Calu3 (cell line): ENCODE data around the gene MADCAM1. TPM values are rescaled to one million over a fixed set of nuclear protein-coding genes. Genes with fewer than 3 reads are reported as not detected.

Source experiments
- BruUV-seq: library from RNA; stranded (reverse); fragments of 400-500 nt; replicated peaks from 2 replicates; lab custom pipeline; 2021; lab: Mats Ljungman, UMichigan
- CTCF ChIA-PET: fragments of 300-600 bp; sonication (Branson Sonifier 250); formaldehyde crosslinking; loops from one replicate; lab custom pipeline; 2022; ENCODE audit warnings: antibody characterized with exemption; lab: Charles Lee
- DNase-seq: peaks from one replicate; pipeline ENCODE4 v3.0.0; 2022
- H3K27ac Mint-ChIP-seq: one replicate; pipeline ENCODE4 v1.8.0; 2022; ENCODE audit warnings: mixed read lengths; ENCODE audit not compliant: unreplicated experiment
- H3K27me3 Mint-ChIP-seq: one replicate; pipeline ENCODE4 v1.8.0; 2022; ENCODE audit warnings: mixed read lengths; ENCODE audit not compliant: unreplicated experiment
- H3K36me3 Mint-ChIP-seq: one replicate; pipeline ENCODE4 v1.8.0; 2022; ENCODE audit warnings: mild to moderate bottlenecking, moderate library complexity, mixed read lengths; ENCODE audit not compliant: insufficient read depth, unreplicated experiment
- H3K4me1 Mint-ChIP-seq: one replicate; pipeline ENCODE4 v1.8.0; 2022; ENCODE audit warnings: mild to moderate bottlenecking, low read depth, mixed read lengths; ENCODE audit not compliant: unreplicated experiment
- H3K4me3 Mint-ChIP-seq: one replicate; pipeline ENCODE4 v1.8.0; 2022; ENCODE audit warnings: mild to moderate bottlenecking, low read depth, moderate library complexity, mixed read lengths; ENCODE audit not compliant: unreplicated experiment
- H3K9me3 Mint-ChIP-seq: one replicate; pipeline ENCODE4 v1.8.0; 2022; ENCODE audit warnings: low read depth, mixed read lengths; ENCODE audit not compliant: unreplicated experiment
- CTCF ChIP-seq: fragments of 200-600 bp; IDR thresholded peaks from one replicate; pipeline ENCODE4 v1.8.0; 2022; ENCODE audit warnings: antibody characterized with exemption; ENCODE audit not compliant: unreplicated experiment
- intact Hi-C: fragments of 100-400 bp; cut with micrococcal nuclease; formaldehyde crosslinking; loops from one replicate; pipeline ENCODE4 v1.10.0; 2022; ENCODE audit not compliant: unreplicated experiment
- total RNA-seq: library from RNA; stranded (reverse); gene quantifications from 2 replicates; pipeline ENCODE4 v1.2.3, GENCODE V29; 2022

MADCAM1 gene
- total RNA-seq, 1 experiment from 2014 or later = 0.47 TPM

DNA sequence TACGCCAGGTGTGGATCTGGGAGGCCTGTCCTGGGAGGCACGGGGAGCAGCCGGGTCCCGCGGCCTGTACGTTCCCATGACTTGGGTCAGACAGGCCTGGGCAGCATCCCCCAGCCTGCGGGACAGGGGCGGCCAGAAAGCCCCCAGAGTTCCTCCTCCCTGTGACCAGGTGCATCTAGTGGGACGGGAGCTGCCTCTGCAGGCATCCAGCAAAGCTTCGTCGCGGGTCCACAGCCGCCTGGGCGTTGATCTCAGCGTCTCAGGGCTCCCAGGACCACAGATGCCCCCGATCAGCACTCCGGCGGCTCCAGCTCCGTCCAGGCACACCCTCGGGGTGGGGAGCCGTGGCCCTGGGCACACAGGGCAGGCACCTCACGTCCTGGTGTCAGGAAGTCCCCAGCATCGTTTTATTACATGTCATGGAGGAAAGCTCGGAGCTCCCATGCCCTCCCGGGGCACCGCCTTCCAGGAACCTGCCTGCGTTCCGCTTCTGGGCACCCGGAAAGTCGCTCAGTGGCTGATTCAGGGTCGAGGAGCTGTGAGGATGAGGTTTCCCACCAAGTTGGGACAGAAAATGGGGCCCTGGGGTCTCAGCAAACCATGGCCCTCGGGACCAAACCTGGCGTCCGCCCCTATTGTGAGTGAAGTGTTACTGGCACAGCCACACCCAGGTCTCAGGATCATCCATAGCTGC lies 46.0 kb downstream of the MADCAM1 start:
- H3K4me3 Mint-ChIP-seq = no peak overlapping the region
- no TSS peak for BruUV-seq
- intact Hi-C loops = no loop called here
- no peaks in the 10 kb centered on the region for H3K9me3 Mint-ChIP-seq
- H3K27me3 Mint-ChIP-seq = peaks cover 12% of the 10 kb centered on the region
- TF ChIP-seq CTCF = no peak
- no peaks in the 10 kb centered on the region for H3K4me1 Mint-ChIP-seq
- CTCF ChIA-PET = no interaction called here
- DNase-seq = no peak
- no peak overlapping the region for H3K27ac Mint-ChIP-seq
- peaks cover 16% of the 10 kb centered on the region for H3K36me3 Mint-ChIP-seq

GRCh38 chr19:543910-544608 lies 47.8 kb downstream of the MADCAM1 start, which contains the start of gene GZMM:
GZMM (plus strand) TSS chr19:544053; CDS start chr19:544072, 19 bp downstream.
- no peaks in the 10 kb centered on the region for H3K4me1 Mint-ChIP-seq
- H3K36me3 Mint-ChIP-seq = peaks cover 5% of the 10 kb centered on the region
- intact Hi-C loops = no loop called here
- no peak for TF ChIP-seq CTCF
- H3K4me3 Mint-ChIP-seq = no peak within 1 kb of the TSS
- no TSS peak for BruUV-seq
- H3K27ac Mint-ChIP-seq = no peak within 1 kb of the TSS
- H3K27me3 Mint-ChIP-seq = peaks cover 12% of the 10 kb centered on the region
- no peak for DNase-seq
- CTCF ChIA-PET = no interaction called here
- no peaks in the 10 kb centered on the region for H3K9me3 Mint-ChIP-seq

DNA sequence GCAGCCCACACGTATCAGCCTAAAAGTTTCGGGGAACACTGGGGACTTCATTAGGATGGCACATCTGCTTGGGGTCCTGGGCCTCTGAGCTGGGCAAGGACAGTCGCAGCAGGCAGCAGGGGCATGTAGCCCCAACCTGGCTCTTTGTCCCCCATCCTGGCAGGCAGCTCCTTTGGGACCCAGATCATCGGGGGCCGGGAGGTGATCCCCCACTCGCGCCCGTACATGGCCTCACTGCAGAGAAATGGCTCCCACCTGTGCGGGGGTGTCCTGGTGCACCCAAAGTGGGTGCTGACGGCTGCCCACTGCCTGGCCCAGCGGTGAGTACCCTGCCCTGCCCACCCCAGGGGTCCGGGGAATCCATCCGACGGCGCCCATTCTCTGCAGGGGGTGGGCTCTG lies 50.8 kb downstream of the MADCAM1 start:
- no peak overlapping the region for H3K4me3 Mint-ChIP-seq

More for the DNA sequence above, 50.8 kb downstream of the MADCAM1 start:
- no peaks in the 10 kb centered on the region for H3K4me1 Mint-ChIP-seq
- peaks cover 4% of the 10 kb centered on the region for H3K36me3 Mint-ChIP-seq
- H3K9me3 Mint-ChIP-seq = no peaks in the 10 kb centered on the region
- peaks cover 24% of the 10 kb centered on the region for H3K27me3 Mint-ChIP-seq
- CTCF ChIA-PET = interaction anchor here (0.6 kb wide), 1 partner anchor 86 kb away, joined by 3 read pairs; the partner anchor contains the start of gene POLRMT
- H3K27ac Mint-ChIP-seq = no peak overlapping the region
- DNase-seq = no peak
- no peak for TF ChIP-seq CTCF
- BruUV-seq = no TSS peak
- intact Hi-C loops = no loop called here
